GM18951 (cell line): ENCODE data around the gene ELOVL1.

Experiments used
- POLR2A ChIP-seq: IDR thresholded peaks from 4 replicates; pipeline ENCODE4 v1.6.1; 2011; ENCODE audit warnings: mild to moderate bottlenecking; ENCODE audit not compliant: insufficient read length, insufficient read depth; ENCODE audit errors: extremely low read depth
- in situ Hi-C: fragments of 300-500 bp; cut with MboI; formaldehyde crosslinking; loops from one replicate; pipeline ENCODE4 v1.12.0; 2022; ENCODE audit warnings: low sequenced_read_pairs, mixed read lengths, inconsistent platforms; ENCODE audit not compliant: unreplicated experiment

The ELOVL1 gene

DNA sequence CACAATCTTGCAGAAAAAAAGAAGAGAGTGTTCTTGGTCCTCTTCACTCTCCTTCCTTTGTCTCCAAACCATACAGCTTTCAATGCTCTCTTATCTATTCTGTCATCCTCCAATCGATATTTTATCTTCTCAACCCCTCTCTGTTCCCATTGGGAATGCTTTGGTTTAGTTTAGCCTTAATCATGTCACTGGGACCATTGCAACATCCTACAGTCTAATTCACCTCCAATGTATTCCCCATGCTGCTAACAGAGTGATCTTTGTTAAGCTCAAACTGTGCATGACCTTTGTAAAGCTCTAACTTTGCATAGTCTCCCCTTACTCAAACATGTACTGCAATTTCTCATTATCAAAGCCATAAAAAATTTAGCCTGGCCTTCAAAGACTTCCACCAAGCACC, 27.3 kb downstream of the ELOVL1 start:
- TF ChIP-seq POLR2A: no peak
- in situ Hi-C loops: no loop called here

DNA sequence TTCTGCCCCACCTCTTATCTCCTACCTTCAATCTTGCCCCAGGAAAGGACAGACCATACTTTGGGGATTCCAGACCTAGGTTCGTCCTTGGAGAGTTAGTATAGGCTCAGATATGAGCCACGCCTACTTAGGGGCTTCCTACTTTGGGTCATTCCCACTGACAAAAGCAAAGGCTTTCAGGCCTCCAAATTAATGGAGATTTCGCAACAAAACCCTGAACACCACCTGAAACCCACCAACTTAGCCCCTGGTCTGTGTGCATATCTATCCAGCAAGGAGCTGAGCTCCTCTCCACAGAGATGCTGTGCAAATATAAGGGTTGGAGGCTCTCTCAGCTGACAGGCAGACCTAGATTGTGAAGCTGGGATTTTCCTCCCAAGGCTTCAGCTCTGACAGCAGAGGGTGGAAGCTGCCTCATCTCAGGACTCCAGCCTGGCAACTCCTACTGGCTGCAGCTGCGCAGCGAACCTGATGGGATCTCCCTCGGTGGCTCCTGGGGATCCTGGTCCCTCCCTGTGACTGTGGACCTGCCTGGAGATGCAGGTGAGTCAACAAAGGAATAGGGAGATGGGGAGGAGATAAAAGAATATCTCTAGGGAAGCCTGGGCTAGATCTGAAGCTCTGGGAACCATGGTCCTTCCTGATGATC, 28.1 kb downstream of the ELOVL1 start:
- in situ Hi-C loops: no loop called here
- TF ChIP-seq POLR2A: no peak

DNA sequence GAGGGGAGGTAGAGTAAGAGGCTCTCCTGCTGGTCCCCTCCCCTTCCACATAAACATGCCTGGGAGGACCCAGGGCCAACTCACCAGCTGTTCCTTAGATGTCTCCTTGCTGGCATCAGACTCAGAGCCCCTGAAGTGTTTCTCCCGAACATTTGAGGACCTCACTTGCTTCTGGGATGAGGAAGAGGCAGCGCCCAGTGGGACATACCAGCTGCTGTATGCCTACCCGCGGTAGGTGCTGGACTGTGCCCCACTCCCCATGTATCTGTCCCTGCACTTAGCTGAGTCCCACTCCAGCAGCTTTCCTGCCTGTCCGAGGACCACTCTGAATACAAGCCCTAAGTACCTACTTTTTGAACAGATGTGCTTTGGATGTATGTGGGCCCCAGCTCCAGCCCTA, 29.8 kb downstream of the ELOVL1 start:
- in situ Hi-C loops: no loop called here

DNA sequence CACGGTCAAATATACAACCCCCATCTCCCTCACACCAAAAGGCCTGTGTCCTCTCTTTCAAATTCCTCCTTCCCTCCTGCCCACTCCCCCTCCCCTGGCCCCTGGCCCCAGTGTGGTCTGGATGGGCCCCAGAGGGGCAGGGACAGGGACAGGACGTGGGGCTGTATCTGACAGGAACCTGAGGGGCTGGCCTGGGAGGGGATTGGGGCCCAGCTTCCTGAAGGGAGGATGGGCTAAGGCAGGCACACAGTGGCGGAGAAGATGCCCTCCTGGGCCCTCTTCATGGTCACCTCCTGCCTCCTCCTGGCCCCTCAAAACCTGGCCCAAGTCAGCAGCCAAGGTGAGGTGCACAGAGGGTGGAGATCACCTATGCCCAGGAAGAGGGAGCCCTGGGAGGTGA, 30.2 kb downstream of the ELOVL1 start, which contains the start of gene MPL:
Gene MPL, plus strand, starts transcription at position 231 of the 400 bp plus-strand sequence. Its CDS starts 31 bp downstream, at position 262.
- in situ Hi-C loops: no loop called here
- no peak for TF ChIP-seq POLR2A

More for the DNA sequence above, 29.8 kb downstream of the ELOVL1 start:
- no peak for TF ChIP-seq POLR2A

DNA sequence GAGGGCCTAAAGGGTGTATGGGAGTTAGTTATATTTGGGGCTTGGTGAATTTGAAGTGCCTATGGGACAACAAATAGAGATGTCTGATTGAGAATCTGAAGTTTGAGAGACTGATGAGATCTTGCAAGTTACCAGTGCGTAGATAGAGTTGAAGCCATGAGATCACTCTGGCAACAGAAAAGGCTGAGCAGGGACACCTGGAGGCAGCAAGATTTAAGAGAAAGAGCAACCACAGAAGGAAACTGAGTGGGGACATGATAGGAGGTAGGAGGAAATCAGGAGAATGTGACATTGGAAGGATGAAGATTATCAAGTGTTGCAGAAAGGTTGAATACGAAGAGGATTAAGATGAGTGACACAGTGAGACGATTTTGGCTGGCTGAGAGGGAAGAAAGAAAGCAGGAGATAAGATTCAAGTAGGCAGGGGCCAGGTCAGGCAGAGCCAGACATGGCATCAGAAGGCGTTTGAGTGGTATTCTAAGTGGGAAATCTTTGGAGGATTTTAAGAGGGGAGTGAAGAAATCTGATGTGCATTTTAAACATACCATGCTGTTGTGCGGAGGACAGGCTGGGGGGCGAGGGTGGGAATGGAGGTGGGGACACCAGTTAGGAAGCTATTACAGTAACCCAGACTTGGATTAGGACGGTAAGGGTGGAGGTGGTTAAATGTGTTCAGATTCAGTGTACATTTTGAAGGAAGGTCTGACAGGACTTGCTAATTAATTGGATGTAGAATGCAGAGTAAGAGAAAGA, 33.2 kb downstream of the ELOVL1 start:
- no peak for TF ChIP-seq POLR2A
- in situ Hi-C loops: no loop called here

DNA sequence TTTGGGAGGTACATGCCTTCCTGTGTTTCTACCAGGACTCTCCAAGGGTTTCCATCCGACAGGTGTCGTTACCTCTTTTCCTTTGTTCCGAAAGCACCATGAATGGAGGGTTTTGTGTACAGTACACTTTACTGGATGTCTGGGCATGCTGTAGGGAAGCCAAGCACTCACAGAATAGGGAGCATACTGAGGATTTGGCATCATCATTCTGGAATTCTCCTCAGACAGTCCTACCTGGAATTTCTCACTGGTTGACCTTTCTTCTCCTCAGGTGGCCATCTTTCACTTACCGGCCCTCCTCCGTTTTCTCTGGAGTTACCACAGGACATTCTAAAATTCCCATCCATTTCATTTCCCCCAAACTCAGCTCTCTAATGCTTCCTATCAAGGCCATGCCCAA, 36.1 kb downstream of the ELOVL1 start:
- in situ Hi-C loops: no loop called here
- TF ChIP-seq POLR2A: no peak

DNA sequence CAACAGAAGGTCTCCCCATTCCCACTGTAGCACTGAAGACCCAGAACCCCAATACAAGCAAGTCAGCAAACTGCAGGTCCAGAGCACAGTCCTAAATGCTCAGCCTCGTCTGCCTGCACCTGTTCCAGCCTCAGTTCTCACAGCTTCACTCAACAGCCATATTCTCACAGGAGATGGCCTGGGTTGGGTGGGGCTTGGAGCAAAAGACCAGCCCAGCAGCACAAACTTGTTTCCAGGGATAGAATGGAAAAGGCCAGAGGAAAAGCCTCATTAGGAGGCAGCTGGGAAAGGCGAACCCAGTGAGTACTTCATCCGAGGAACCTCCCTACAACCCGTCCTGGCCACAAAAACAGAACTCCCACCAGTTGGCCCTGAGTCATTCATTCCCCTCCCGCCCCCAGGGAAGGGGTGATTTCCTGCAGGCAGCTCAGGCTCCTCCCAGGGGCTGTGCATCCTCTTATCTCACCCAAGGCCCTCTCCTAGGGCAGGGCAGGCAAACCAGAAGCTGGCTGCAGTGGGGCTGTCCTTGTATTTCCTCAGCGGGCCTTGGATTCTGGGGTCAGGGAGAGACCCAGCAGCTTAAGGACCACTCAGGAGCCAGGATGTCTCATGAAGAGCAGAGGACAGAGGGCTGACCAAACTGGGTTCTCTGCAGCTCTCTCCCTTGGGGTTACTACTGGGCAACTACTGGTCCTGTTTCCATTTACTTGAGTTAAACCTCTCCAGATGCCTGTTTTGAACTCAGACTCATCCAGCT, 37.6 kb downstream of the ELOVL1 start:
- in situ Hi-C loops: no loop called here
- TF ChIP-seq POLR2A: no peak

DNA sequence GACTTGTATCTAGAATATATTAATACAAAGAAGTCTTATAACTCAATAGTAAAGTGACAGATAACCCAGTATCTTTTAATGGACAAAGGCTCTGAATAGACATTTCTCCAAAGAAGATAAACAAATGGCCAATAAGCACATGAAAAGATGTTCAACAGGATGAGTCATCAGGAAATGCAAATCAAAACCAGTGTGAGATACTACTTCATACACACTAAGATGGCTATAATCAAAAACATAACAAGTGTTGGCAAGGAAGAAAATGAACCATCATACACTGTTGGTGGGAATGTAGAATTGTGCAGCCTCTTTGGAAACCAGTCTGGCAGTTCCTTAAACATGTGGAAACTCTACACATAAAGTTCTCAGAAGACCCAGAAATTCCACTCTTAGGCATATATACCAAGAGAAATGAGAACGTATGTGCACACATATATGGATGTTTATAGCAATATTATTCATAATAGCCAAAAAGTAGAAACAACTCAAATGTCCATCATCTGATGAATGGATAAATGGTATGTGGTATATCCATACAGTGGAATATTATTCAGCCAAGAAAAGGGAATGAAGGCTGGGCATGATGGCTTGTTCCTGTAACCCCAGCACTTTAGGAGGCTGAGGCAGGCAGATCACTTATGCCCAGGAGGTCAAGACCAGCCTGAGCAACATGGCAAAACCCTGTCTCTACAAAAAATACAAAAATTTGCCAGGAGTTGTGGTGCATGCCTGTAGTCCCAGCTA, 40.1 kb downstream of the ELOVL1 start:
- in situ Hi-C loops: no loop called here
- no peak for TF ChIP-seq POLR2A

DNA sequence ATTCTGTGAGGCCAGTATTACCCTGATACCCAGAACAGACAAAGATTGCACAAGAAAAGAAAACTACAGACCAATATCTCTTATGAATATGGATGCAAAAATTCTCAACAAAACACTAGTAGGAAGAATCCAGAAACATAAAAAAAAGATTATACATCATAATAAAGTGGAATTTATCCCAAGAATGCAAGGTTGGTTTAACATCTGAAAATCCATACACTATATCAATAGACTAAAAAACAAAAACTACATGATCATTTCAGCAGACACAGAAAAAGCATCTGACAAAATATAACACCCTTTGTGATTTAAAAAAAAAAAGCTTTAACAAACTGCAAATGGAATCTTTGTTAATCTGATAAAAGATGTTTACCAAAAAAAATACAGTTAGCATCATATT, 42.4 kb downstream of the ELOVL1 start:
- in situ Hi-C loops: no loop called here
- no peak for TF ChIP-seq POLR2A

DNA sequence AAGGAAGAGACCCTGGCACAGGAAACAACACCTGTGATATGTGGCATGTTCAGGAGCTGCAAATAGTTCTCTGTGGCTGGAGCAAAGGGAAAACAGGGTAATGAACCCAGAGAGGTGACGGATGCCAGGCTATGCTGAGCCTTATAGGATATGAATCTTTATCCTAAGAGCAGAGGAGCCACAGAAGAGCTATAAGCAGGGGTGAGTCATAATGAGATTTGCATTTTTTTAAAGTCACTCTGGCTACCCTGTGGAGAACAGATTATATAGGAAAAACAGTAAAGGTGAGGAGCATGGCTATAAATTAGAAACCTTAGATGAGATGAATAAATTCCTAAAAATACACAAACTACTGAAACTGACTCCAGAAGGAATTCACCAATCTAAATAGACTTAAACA, 43.0 kb downstream of the ELOVL1 start:
- in situ Hi-C loops: no loop called here
- no peak for TF ChIP-seq POLR2A

DNA sequence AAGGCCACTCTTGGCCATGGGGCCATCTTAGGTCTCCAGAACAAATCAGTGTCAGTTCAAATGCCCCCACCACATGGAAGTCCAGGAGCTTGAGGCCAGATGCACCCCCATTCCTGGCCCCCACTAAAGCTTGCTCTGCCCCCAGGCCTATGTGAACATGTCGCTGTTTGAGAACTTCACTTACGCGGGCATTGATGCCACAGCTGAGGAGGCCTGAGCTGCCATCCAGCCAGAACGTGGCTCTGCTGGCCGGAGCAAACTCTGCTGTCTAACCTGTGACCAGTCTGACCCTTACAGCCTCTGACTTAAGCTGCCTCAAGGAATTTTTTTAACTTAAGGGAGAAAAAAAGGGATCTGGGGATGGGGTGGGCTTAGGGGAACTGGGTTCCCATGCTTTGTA, 45.3 kb downstream of the ELOVL1 start:
- in situ Hi-C loops: no loop called here
- no peak for TF ChIP-seq POLR2A

DNA sequence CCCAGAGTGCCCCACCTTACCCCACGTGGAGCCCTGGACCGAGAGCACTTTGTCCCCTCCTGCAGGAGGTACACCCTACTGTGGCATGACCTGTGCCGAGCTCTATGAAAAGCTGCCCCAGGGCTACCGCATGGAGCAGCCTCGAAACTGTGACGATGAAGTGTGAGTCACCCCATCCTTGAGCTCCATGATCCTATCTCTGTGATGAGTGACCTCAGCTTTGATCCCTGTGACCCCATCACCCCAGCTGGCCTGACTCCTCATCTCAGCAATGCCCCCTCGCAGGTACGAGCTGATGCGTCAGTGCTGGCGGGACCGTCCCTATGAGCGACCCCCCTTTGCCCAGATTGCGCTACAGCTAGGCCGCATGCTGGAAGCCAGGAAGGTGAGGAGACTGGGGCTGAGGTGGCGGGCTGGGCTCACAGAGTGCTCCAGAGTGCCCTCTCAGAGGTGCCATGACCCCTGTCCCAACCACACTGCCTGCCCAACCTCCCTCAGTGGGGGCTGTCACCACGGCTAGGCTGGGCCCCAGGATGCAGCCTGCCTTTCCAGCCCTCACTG, 46.4 kb downstream of the ELOVL1 start:
- TF ChIP-seq POLR2A: no peak
- in situ Hi-C loops: no loop called here

DNA sequence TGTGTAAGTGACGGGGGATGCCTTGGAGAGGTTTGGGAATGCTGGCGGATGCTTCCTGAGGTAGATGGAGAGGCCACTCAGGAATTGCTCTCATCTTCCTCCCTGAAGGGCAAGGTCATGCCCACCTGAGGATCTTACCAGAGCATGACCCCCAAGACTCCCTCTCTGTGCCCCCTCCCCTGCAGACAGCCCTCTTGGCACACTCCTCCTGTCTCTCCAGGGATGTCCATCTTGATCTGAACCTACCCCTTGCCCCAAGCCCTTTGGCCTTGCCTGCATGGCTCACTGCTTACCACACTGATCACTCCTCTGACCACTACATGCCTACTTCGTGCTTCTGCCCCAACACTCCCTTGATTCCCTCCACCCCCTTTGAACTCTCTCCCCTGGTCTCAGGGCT, 48.0 kb downstream of the ELOVL1 start:
- in situ Hi-C loops: no loop called here
- no peak for TF ChIP-seq POLR2A
